ENCODE results near the gene OAS2.
A peak's percentile ranks its signal among the peaks of the same experiment; 100 is the strongest.

The OAS2 gene

DNA sequence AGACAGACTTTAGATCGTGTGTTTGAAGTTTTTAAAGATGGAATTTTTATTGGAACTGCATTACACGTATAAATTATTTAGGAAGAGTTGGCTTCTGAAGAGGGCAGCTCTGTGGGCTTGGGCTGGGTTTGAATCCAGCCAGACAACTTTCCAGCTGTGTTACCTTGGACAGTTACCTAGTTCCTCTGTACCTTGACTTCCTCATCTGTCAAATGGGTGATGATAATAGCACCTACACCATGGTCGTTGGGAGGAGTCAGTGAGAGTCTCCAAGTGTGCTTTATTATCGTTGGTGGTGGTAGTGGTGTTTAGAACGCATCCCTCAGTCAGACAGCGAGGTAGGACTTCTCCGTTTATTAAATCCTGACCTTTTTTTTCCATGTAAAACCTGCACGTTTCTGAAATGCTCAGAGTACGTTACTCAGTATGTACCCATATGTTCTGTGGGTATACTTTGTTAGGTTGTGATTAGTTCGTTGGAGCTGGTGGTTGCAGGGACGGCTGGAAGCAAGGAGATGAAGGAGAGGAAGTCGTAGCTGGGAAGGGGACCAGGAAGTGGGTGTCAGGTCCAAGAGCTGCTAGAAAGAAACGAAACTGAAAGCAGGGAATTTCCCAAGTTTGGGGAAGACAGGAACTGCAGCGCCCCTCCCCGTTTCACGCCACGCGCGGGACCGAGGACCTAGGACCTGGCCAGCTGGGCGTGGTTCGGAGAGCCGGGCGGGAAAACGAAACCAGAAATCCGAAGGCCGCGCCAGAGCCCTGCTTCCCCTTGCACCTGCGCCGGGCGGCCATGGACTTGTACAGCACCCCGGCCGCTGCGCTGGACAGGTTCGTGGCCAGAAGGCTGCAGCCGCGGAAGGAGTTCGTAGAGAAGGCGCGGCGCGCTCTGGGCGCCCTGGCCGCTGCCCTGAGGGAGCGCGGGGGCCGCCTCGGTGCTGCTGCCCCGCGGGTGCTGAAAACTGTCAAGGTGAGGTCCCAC is 40.3 kb upstream of the OAS2 start, which contains the start of gene OAS3:
Gene OAS3 (plus strand): TSS at position 734 of the 979 bp plus-strand sequence. CDS start 57 bp downstream, at position 791.
- TF ChIP-seq REST (IDR thresholded peaks at IDR 0.05; ENCODE audit: insufficient read depth in 1 of 2, low read depth in 2 of 2, low read length in 2 of 2): peak; percentile 40 to 83; a peak in 3 of 4 replicates
- no peak for TF ChIP-seq TAF1 (IDR thresholded peaks at IDR 0.05; ENCODE audit: borderline replicate concordance, insufficient read depth, low read length)
- TF ChIP-seq POLR2AphosphoS5 (IDR thresholded peaks at IDR 0.05; ENCODE audit: low read depth, low read length): peak; percentile 48; the same call in 1 of the 2 replicates
- TF ChIP-seq SIN3A (IDR thresholded peaks at IDR 0.05; ENCODE audit: borderline replicate concordance, insufficient read depth, low read length): no peak
- no peak for TF ChIP-seq FOXP2 (optimal IDR thresholded peaks at IDR 0.05; ENCODE audit: borderline replicate concordance, extremely low read depth, extremely low read length, insufficient read depth)

DNA sequence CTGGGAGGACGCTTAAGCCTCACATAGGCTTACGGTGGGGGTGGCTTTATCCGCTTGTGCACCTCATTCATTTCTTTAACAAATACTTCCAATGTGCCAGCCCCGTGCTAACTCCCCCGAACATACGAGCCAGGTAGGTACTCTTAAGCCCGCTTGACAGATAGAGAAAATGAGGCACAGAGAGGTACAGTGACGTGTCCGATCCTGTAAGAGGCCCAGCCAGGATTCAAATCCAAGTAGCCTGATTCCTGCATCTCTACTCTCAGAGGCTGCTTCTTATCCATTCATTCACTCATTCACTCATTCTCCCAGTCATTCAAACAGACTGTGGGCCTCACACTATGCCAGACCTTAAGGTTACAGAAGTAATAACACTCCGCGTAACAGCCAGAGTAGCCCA is 39.6 kb upstream of the OAS2 start:
- TF ChIP-seq REST (IDR thresholded peaks at IDR 0.05; ENCODE audit: insufficient read depth in 1 of 2, low read depth in 2 of 2, low read length in 2 of 2) (no peak), FOXP2 (optimal IDR thresholded peaks at IDR 0.05; ENCODE audit: borderline replicate concordance, extremely low read depth, extremely low read length, insufficient read depth) (no peak), TAF1 (IDR thresholded peaks at IDR 0.05; ENCODE audit: borderline replicate concordance, insufficient read depth, low read length) (no peak), POLR2AphosphoS5 (IDR thresholded peaks at IDR 0.05; ENCODE audit: low read depth, low read length) (no peak), SIN3A (IDR thresholded peaks at IDR 0.05; ENCODE audit: borderline replicate concordance, insufficient read depth, low read length) (no peak)

GRCh38 chr12:112939761-112940381 is 38.4 kb upstream of the OAS2 start:
- TF ChIP-seq SIN3A (IDR thresholded peaks at IDR 0.05; ENCODE audit: borderline replicate concordance, insufficient read depth, low read length) (no peak), POLR2AphosphoS5 (IDR thresholded peaks at IDR 0.05; ENCODE audit: low read depth, low read length) (no peak), FOXP2 (optimal IDR thresholded peaks at IDR 0.05; ENCODE audit: borderline replicate concordance, extremely low read depth, extremely low read length, insufficient read depth) (no peak), REST (IDR thresholded peaks at IDR 0.05; ENCODE audit: insufficient read depth in 1 of 2, low read depth in 2 of 2, low read length in 2 of 2) (no peak), TAF1 (IDR thresholded peaks at IDR 0.05; ENCODE audit: borderline replicate concordance, insufficient read depth, low read length) (no peak)

DNA sequence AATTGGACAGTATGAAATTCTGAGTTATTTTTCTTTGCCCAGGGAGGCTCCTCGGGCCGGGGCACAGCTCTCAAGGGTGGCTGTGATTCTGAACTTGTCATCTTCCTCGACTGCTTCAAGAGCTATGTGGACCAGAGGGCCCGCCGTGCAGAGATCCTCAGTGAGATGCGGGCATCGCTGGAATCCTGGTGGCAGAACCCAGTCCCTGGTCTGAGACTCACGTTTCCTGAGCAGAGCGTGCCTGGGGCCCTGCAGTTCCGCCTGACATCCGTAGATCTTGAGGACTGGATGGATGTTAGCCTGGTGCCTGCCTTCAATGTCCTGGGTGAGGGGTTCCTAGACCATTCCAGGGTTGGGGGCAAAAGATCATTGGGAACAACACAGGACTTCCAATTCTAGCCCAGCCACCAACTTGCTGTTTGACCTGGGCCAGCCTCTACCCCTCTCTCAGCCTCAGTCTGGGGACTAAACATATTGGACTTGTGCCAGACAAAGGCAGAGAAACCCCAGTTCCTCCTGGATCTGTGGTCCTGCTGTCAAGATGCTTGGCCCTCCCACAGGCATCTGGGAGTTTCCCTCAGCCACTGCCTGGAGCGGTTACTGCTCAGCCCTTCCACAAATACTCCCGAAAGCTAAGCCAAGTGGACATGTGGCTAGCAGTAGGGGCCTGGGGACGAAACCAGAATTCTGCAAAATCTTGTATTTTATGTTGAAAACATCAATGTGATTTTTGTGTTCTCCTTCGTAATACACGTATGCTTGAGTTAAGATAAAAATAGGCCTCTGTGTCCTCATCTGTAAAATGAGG is 36.6 kb upstream of the OAS2 start:
- TF ChIP-seq REST (IDR thresholded peaks at IDR 0.05; ENCODE audit: insufficient read depth in 1 of 2, low read depth in 2 of 2, low read length in 2 of 2): no peak
- no peak for TF ChIP-seq SIN3A (IDR thresholded peaks at IDR 0.05; ENCODE audit: borderline replicate concordance, insufficient read depth, low read length)
- no peak for TF ChIP-seq FOXP2 (optimal IDR thresholded peaks at IDR 0.05; ENCODE audit: borderline replicate concordance, extremely low read depth, extremely low read length, insufficient read depth)
- no peak for TF ChIP-seq POLR2AphosphoS5 (IDR thresholded peaks at IDR 0.05; ENCODE audit: low read depth, low read length)
- TF ChIP-seq TAF1 (IDR thresholded peaks at IDR 0.05; ENCODE audit: borderline replicate concordance, insufficient read depth, low read length): no peak

All from PFSK-1 (cell line).